ENCODE data around the gene PRIM1. TPM values are rescaled to one million over a fixed set of nuclear protein-coding genes. Genes with fewer than 3 reads are reported as not detected.

PRIM1 gene
- total and polyA plus RNA-seq, 2 of the 13 experiments (the other 11 are each of a cell fraction or from before 2014, with no cell fraction given): 30.0 to 47.3 TPM

DNA sequence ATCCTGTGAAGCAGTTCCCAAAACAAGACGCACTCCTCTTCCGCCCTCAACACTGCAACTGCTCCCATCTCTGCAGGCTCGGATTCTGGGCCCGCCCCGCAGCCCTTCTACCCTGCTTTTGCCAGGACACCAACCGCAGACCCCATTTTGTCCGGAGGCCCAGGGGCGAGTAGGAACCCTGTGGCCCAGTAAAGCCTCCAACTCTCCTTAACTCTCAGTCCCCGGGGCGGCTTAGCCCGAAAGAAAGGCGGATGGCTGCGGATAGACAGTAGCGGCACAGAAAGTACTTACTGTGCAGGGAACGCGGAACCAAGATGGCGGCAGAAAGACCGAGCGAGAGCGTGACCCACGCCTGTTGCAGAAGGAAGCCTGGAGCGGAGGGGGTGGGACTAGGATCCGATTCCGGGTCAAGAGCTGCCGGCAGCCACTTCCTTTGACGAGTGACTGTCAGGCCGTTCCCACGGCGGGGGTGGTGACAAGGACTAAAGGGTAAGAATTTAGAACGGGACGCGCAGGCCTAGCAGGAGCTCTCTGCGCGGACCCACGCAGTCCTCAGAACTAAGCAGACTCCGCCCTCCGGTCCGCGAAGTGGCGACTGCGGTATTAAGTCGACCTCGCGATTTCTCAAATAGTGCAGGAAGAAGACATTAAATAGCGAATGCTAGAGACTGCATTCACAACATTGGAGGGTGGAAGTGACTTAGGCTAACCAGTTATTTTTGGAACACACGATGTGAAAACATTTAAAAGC is 27.0 kb downstream of the PRIM1 start, which contains the start of gene NACA (continued):
- no peak for TF ChIP-seq ZBTB37 (CRISPR knock-in tag; IDR thresholded peaks at IDR 0.05)
- TF ChIP-seq KAT2B (IDR thresholded peaks at IDR 0.05; ENCODE audit: borderline replicate concordance, low read depth, low read length): no peak
- peak; percentile 74; the same call in 1 of the 2 replicates for TF ChIP-seq KDM5A (IDR thresholded peaks at IDR 0.05; ENCODE audit: borderline replicate concordance, low read length)
- peak; percentile 72; the same call in 1 of the 2 replicates for TF ChIP-seq GLMP (CRISPR knock-in tag; IDR thresholded peaks at IDR 0.05; ENCODE audit: borderline replicate concordance)
- peak; percentile 24; the same call in 1 of the 2 replicates for TF ChIP-seq CTCF (CRISPR knock-in tag; IDR thresholded peaks at IDR 0.05)
- peak; percentile 21 for TF ChIP-seq SKI (IDR thresholded peaks at IDR 0.05; ENCODE audit: partially characterized antibody)
- peak; percentile 63; the same call in 1 of the 2 replicates for TF ChIP-seq ZNF557 (CRISPR knock-in tag; IDR thresholded peaks at IDR 0.05)
- no peak for TF ChIP-seq ZNF703 (CRISPR knock-in tag; IDR thresholded peaks at IDR 0.05; ENCODE audit: borderline replicate concordance)
- TF ChIP-seq, protein P1, sequence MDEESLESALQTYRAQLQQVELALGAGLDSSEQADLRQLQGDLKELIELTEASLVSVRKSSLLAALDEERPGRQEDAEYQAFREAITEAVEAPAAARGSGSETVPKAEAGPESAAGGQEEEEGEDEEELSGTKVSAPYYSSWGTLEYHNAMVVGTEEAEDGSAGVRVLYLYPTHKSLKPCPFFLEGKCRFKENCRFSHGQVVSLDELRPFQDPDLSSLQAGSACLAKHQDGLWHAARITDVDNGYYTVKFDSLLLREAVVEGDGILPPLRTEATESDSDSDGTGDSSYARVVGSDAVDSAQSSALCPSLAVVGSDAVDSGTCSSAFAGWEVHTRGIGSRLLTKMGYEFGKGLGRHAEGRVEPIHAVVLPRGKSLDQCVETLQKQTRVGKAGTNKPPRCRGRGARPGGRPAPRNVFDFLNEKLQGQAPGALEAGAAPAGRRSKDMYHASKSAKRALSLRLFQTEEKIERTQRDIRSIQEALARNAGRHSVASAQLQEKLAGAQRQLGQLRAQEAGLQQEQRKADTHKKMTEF (CRISPR knock-in tag; IDR thresholded peaks at IDR 0.05): peak; percentile 97
- no peak for TF ChIP-seq ZBTB3 (CRISPR knock-in tag; IDR thresholded peaks at IDR 0.05; ENCODE audit: borderline replicate concordance, low read depth)
- TF ChIP-seq KDM4B (CRISPR knock-in tag; IDR thresholded peaks at IDR 0.05): no peak
- TF ChIP-seq ZNF225 (CRISPR knock-in tag; IDR thresholded peaks at IDR 0.05): peak; percentile 77; the same call in 1 of the 2 replicates
- peak; percentile 88 for TF ChIP-seq ZSCAN25 (CRISPR knock-in tag; IDR thresholded peaks at IDR 0.05)
- TF ChIP-seq ZNF546 (CRISPR knock-in tag; conservative IDR thresholded peaks at IDR 0.05): 0 out of 2 replicates have a peak, but pooled peaks have one; percentile 60
- peak; percentile 57 for TF ChIP-seq NFYC (CRISPR knock-in tag; IDR thresholded peaks at IDR 0.05)
- TF ChIP-seq ZBED4 (CRISPR knock-in tag; IDR thresholded peaks at IDR 0.05; ENCODE audit: borderline replicate concordance): peak; percentile 69; the same call in 1 of the 2 replicates
